HepG2 (cell line): ENCODE results near the gene LOC128125822.

Experiments used
- BCL3 ChIP-seq: sonication (generic); formaldehyde crosslinking; IDR thresholded peaks from 2 replicates; pipeline ENCODE4 v1.5.1; 2020; ENCODE audit warnings: mild to moderate bottlenecking, missing genetic modification reagents, moderate library complexity
- CHD2 ChIP-seq: IDR thresholded peaks from 2 replicates; pipeline ENCODE4 v1.6.1; 2011; ENCODE audit warnings: low read depth, low read length, improper control_type of control experiment
- DPF2 ChIP-seq: sonication (generic); formaldehyde crosslinking; IDR thresholded peaks from 2 replicates; pipeline ENCODE4 v1.4.0; 2020; ENCODE audit warnings: mild to moderate bottlenecking, low read depth, missing genetic modification reagents, borderline replicate concordance
- FLYWCH1 ChIP-seq: sonication (generic); formaldehyde crosslinking; IDR thresholded peaks from 2 replicates; pipeline ENCODE4 v1.8.1; 2023; ENCODE audit warnings: mild to moderate bottlenecking, missing genetic modification reagents
- GPBP1L1 ChIP-seq: sonication (generic); formaldehyde crosslinking; IDR thresholded peaks from 2 replicates; pipeline ENCODE4 v1.5.0; 2020; ENCODE audit warnings: mild to moderate bottlenecking, missing genetic modification reagents
- MEIS2 ChIP-seq: sonication (generic); formaldehyde crosslinking; IDR thresholded peaks from 2 replicates; pipeline ENCODE4 v1.9.0; 2021; ENCODE audit warnings: mild to moderate bottlenecking, missing genetic modification reagents
- PRDM15 ChIP-seq: sonication (generic); formaldehyde crosslinking; IDR thresholded peaks from 2 replicates; pipeline ENCODE4 v1.4.0; 2020; ENCODE audit warnings: missing genetic modification reagents
- THAP9 ChIP-seq: sonication (generic); formaldehyde crosslinking; IDR thresholded peaks from 2 replicates; pipeline ENCODE4; 2020; ENCODE audit warnings: missing genetic modification reagents, mild to moderate bottlenecking, borderline replicate concordance
- ZBTB42 ChIP-seq: sonication (generic); formaldehyde crosslinking; IDR thresholded peaks from 2 replicates; pipeline ENCODE4 v1.5.0; 2020; ENCODE audit warnings: mild to moderate bottlenecking, missing genetic modification reagents
- ZNF17 ChIP-seq: sonication (generic); formaldehyde crosslinking; IDR thresholded peaks from 2 replicates; pipeline ENCODE4 v1.5.0; 2020; ENCODE audit warnings: mild to moderate bottlenecking, missing genetic modification reagents
- ZNF512B ChIP-seq: sonication (generic); formaldehyde crosslinking; IDR thresholded peaks from 2 replicates; pipeline ENCODE4 v1.5.1; 2020; ENCODE audit warnings: missing genetic modification reagents, mild to moderate bottlenecking, borderline replicate concordance
- ZNF547 ChIP-seq: sonication (generic); formaldehyde crosslinking; IDR thresholded peaks from 2 replicates; pipeline ENCODE4 v1.5.1; 2020; ENCODE audit warnings: mild to moderate bottlenecking, missing genetic modification reagents

Gene LOC128125822

GRCh38 chr6:63573076-63573898, 1.0 kb downstream of the LOC128125822 start (continued):
- TF ChIP-seq PRDM15 (peak; percentile 47; the same call in 1 of the 2 replicates), THAP9 (CRISPR knock-in tag) (no peak; the same call in 1 of the 2 replicates), BCL3 (CRISPR knock-in tag) (peak; percentile 90), FLYWCH1 (CRISPR knock-in tag) (no peak), ZNF512B (CRISPR knock-in tag) (no peak), GPBP1L1 (CRISPR knock-in tag) (no peak), ZNF547 (CRISPR knock-in tag) (peak; percentile 55; the same call in 1 of the 2 replicates), ZBTB42 (CRISPR knock-in tag) (no peak), ZNF17 (CRISPR knock-in tag) (no peak), CHD2 (no peak), MEIS2 (CRISPR knock-in tag) (peak; percentile 41; the same call in 1 of the 2 replicates), DPF2 (CRISPR knock-in tag) (no peak)
